ENCODE data around the gene SLC45A1.

Gene SLC45A1

DNA sequence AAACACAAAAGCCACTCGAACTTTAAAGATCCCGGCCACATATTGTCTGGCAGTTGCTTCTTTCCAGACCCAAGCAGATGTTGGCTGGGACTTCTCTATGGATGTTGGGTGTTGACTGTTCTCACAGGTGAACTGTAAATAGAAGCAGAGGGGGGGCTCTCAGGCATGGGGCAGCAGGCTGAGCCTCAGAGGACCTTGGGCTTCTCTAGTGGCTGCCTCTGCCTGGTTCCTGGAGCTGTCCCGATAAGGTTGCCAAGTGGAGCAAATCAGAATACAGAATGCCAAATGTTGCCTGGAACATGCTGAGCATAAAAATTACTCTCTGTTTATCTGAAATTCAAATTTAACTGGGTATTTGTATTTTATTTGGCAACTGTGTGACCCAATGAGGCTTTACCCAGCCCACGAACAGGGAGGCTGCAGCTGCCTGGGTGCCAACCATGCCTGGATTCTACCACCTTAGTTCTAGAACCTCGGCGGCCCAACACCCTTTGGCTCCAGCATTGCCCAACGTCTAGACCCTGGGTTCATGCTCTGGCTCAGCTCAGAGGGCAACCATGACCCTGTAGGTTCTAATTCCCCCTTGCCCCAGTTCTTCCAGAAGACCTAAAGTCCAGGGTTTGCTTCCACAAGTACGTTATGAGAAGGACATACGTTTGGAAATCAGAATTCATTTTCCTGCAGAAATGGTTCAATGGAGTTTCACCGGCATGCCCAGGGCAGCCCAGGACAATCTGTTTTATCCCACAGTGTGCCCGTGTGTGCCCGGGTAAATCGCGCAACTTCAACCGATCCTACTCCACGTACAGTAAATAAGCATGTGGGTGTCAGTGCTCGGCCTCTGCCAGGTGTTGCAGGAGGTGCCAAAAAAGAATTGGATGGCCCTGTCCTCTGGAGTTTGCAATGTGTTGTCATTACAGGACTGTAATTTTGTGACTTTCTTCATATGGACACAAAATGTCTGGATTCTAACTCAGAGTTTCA is 5.4 kb upstream of the SLC45A1 start:
- no peaks in the 10 kb centered on the region for H3K4me1 ChIP-seq (ENCODE audit: control insufficient read depth, insufficient read depth, low read length)
- TF ChIP-seq ZNF768 (tag by site-specific recombination; IDR thresholded peaks at IDR 0.05) (no peak), BCL11A (tag by site-specific recombination; IDR thresholded peaks at IDR 0.05; ENCODE audit: low read depth) (no peak), ZNF473 (tag by site-specific recombination; IDR thresholded peaks at IDR 0.05) (no peak), KLF16 (tag by site-specific recombination; IDR thresholded peaks at IDR 0.05) (no peak), SP3 (tag by site-specific recombination; IDR thresholded peaks at IDR 0.05) (no peak)
- ChIA-PET POLR2A (interaction anchor here (0.5 kb wide), 1 partner anchor 54 kb away, joined by 3 read pairs; no protein-coding TSS in a partner anchor), CTCF (interaction anchor here (1.4 to 7.3 kb wide), 7 partner anchors 10 to 338 kb away, joined by 8 to 169 read pairs (median 34); no protein-coding TSS in a partner anchor)
- H3K9me3 ChIP-seq (ENCODE audit: control insufficient read depth, insufficient read depth, low read depth, low read length) = no peaks in the 10 kb centered on the region
- H3K27ac ChIP-seq (ENCODE audit: extremely low read depth, low read depth, low read length) = no peak overlapping the region
- no peak overlapping the region for H3K4me3 ChIP-seq (ENCODE audit: low read depth, low read length)
- no peaks in the 10 kb centered on the region for H3K36me3 ChIP-seq (ENCODE audit: control insufficient read depth in 2 of 2, insufficient read depth in 1 of 2, low read length in 2 of 2)

DNA sequence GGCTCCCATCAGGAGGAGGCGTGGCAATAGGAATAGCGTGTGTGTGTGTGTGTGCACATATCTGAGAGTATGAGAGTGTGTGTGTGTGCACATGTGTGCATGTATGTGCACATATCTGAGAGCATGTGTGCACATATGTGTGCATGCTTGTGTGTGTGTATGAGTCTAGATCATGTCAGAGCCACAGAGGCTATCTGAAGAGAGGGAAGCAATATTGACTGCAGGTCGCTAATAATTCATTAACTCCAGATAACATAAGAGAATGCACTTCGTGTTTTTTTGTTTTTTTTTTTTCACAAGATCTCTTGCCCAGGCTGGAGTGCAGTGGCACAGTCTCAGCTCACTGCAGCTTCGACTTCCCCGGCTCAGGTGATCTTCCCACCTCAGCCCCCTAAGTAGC is 4.7 kb upstream of the SLC45A1 start:
- ChIA-PET CTCF (interaction anchor here (1.1 to 7.3 kb wide), 9 partner anchors 11 to 339 kb away, joined by 3 to 169 read pairs (median 34); partner anchors contain the start of gene ERRFI1), POLR2A (no interaction called here)
- Histone ChIP-seq H3K9me3 (ENCODE audit: control insufficient read depth, insufficient read depth, low read depth, low read length) (no peaks in the 10 kb centered on the region), H3K36me3 (ENCODE audit: control insufficient read depth in 2 of 2, insufficient read depth in 1 of 2, low read length in 2 of 2) (no peaks in the 10 kb centered on the region), H3K4me3 (ENCODE audit: low read depth, low read length) (no peak overlapping the region), H3K27ac (ENCODE audit: extremely low read depth, low read depth, low read length) (no peak overlapping the region), H3K4me1 (ENCODE audit: control insufficient read depth, insufficient read depth, low read length) (no peaks in the 10 kb centered on the region)
- TF ChIP-seq ZNF549 (tag by site-specific recombination; IDR thresholded peaks at IDR 0.05) (no peak), ZNF121 (tag by site-specific recombination; IDR thresholded peaks at IDR 0.05) (no peak), ZNF248 (tag by site-specific recombination; IDR thresholded peaks at IDR 0.05) (no peak), ZNF623 (tag by site-specific recombination; IDR thresholded peaks at IDR 0.05) (no peak)
- TF ChIP-seq, protein P1, sequence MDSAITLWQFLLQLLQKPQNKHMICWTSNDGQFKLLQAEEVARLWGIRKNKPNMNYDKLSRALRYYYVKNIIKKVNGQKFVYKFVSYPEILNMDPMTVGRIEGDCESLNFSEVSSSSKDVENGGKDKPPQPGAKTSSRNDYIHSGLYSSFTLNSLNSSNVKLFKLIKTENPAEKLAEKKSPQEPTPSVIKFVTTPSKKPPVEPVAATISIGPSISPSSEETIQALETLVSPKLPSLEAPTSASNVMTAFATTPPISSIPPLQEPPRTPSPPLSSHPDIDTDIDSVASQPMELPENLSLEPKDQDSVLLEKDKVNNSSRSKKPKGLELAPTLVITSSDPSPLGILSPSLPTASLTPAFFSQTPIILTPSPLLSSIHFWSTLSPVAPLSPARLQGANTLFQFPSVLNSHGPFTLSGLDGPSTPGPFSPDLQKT (IDR thresholded peaks at IDR 0.05; ENCODE audit: borderline replicate concordance, low read depth, low read length) = no peak
- TF ChIP-seq, protein P2, sequence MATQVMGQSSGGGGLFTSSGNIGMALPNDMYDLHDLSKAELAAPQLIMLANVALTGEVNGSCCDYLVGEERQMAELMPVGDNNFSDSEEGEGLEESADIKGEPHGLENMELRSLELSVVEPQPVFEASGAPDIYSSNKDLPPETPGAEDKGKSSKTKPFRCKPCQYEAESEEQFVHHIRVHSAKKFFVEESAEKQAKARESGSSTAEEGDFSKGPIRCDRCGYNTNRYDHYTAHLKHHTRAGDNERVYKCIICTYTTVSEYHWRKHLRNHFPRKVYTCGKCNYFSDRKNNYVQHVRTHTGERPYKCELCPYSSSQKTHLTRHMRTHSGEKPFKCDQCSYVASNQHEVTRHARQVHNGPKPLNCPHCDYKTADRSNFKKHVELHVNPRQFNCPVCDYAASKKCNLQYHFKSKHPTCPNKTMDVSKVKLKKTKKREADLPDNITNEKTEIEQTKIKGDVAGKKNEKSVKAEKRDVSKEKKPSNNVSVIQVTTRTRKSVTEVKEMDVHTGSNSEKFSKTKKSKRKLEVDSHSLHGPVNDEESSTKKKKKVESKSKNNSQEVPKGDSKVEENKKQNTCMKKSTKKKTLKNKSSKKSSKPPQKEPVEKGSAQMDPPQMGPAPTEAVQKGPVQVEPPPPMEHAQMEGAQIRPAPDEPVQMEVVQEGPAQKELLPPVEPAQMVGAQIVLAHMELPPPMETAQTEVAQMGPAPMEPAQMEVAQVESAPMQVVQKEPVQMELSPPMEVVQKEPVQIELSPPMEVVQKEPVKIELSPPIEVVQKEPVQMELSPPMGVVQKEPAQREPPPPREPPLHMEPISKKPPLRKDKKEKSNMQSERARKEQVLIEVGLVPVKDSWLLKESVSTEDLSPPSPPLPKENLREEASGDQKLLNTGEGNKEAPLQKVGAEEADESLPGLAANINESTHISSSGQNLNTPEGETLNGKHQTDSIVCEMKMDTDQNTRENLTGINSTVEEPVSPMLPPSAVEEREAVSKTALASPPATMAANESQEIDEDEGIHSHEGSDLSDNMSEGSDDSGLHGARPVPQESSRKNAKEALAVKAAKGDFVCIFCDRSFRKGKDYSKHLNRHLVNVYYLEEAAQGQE (tag by site-specific recombination; IDR thresholded peaks at IDR 0.05) = no peak

DNA sequence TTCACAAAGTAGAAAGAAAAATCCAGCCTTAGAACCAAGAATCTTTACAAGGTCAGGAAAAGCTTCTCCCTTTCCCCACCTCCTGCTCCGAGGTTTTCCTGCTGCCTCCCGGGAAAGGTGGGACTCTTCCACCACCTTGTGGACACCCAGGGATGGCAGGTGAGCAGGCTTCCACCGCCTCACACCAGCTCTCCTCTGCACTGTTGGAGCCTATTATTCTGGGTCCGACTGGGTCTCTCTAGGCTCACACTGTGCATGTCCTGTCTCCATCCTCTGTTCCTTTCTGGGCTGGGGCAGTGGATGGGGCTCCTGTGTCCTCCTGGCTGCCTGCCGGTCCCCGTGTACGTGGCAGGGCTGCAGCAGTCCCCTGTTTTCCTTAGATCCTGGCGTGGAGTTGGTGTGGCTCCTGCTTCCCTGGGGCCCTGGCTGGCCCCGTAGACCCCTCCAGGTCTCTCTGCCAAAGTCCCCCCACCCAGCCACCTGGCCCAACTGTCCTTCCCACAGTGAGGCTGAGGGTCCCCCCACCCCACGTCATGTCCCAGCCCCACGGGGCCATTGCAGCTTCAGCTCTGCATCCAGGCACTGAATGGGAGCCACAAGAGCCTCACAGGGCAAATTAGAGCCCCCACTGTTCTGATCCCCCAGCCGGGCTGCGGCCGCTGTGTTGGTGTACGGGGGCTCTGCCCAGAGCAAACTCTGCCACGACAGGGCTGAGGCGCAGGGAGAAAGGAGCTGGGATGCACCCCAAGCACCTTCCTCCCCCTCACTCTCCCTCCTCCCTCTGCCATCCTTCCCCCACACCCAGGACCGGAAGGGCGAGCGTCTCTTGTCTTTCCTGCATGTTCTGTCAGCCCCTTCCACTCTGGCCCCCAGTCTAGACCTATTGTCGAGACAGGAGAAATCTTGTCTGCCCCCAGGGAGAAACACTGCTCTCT is 3.3 kb upstream of the SLC45A1 start:
- ChIA-PET POLR2A (interaction anchor here (0.6 to 1.8 kb wide), 6 partner anchors 110 to 353 kb away, joined by 3 to 8 read pairs (median 4); partner anchors contain the start of genes ERRFI1 and PARK7), CTCF (interaction anchor here (0.6 to 7.3 kb wide), 48 partner anchors 9 to 647 kb away, joined by 3 to 169 read pairs (median 5); partner anchors contain the start of gene ERRFI1)
- no peaks in the 10 kb centered on the region for H3K36me3 ChIP-seq (ENCODE audit: control insufficient read depth in 2 of 2, insufficient read depth in 1 of 2, low read length in 2 of 2)
- no peaks in the 10 kb centered on the region for H3K4me1 ChIP-seq (ENCODE audit: control insufficient read depth, insufficient read depth, low read length)
- H3K9me3 ChIP-seq (ENCODE audit: control insufficient read depth, insufficient read depth, low read depth, low read length) = no peaks in the 10 kb centered on the region
- H3K4me3 ChIP-seq (ENCODE audit: low read depth, low read length) = no peak overlapping the region
- no peak overlapping the region for H3K27ac ChIP-seq (ENCODE audit: extremely low read depth, low read depth, low read length)
- TF ChIP-seq ZBTB17 (tag by site-specific recombination; IDR thresholded peaks at IDR 0.05) = 0 out of 2 replicates have a peak, but pooled peaks have one; percentile 22
- TF ChIP-seq PRDM1 (tag by site-specific recombination; IDR thresholded peaks at IDR 0.05) = peak; percentile 66; the same call in 1 of the 2 replicates
- TF ChIP-seq ZNF10 (tag by site-specific recombination; IDR thresholded peaks at IDR 0.05) = 0 out of 2 replicates have a peak, but pooled peaks have one; percentile 29
- TF ChIP-seq ZBTB21 (tag by site-specific recombination; IDR thresholded peaks at IDR 0.05) = no peak
- TF ChIP-seq ZNF792 (tag by site-specific recombination; IDR thresholded peaks at IDR 0.05) = no peak
- no peak for TF ChIP-seq ZNF48 (tag by site-specific recombination; IDR thresholded peaks at IDR 0.05)
- TF ChIP-seq ZNF600 (tag by site-specific recombination; IDR thresholded peaks at IDR 0.05) = 0 out of 2 replicates have a peak, but pooled peaks have one; percentile 18
- no peak for TF ChIP-seq ZNF335 (tag by site-specific recombination; conservative IDR thresholded peaks at IDR 0.05)
- TF ChIP-seq ZNF394 (tag by site-specific recombination; IDR thresholded peaks at IDR 0.05; ENCODE audit: borderline replicate concordance) = peak; percentile 97
- TF ChIP-seq IKZF3 (tag by site-specific recombination; IDR thresholded peaks at IDR 0.05) = peak; percentile 95
- TF ChIP-seq ZNF184 (tag by site-specific recombination; IDR thresholded peaks at IDR 0.05) = 0 out of 2 replicates have a peak, but pooled peaks have one; percentile 12
- no peak for TF ChIP-seq OSR2 (tag by site-specific recombination; IDR thresholded peaks at IDR 0.05)
- TF ChIP-seq ZNF366 (tag by site-specific recombination; conservative IDR thresholded peaks at IDR 0.05) = peak; percentile 64; the same call in 1 of the 2 replicates
- TF ChIP-seq ZNF292 (tag by site-specific recombination; IDR thresholded peaks at IDR 0.05; ENCODE audit: borderline replicate concordance, low read depth) = no peak

Data from HEK293 (cell line).